ENCODE results near the gene PLOD2.
"Not testable (repeated sequence)": the region's sequence is repeated elsewhere in the genome, so short reads cannot be mapped to it uniquely, and the experiment has no call there.

GRCh38 chr3:146113804-146114203, 47.2 kb downstream of the PLOD2 start:
- TF ChIP-seq, protein P1, sequence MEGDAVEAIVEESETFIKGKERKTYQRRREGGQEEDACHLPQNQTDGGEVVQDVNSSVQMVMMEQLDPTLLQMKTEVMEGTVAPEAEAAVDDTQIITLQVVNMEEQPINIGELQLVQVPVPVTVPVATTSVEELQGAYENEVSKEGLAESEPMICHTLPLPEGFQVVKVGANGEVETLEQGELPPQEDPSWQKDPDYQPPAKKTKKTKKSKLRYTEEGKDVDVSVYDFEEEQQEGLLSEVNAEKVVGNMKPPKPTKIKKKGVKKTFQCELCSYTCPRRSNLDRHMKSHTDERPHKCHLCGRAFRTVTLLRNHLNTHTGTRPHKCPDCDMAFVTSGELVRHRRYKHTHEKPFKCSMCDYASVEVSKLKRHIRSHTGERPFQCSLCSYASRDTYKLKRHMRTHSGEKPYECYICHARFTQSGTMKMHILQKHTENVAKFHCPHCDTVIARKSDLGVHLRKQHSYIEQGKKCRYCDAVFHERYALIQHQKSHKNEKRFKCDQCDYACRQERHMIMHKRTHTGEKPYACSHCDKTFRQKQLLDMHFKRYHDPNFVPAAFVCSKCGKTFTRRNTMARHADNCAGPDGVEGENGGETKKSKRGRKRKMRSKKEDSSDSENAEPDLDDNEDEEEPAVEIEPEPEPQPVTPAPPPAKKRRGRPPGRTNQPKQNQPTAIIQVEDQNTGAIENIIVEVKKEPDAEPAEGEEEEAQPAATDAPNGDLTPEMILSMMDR (conservative IDR thresholded peaks at IDR 0.05; ENCODE audit: low read length), result not testable (repeated sequence)
- TF ChIP-seq EZH2phosphoT487 (IDR thresholded peaks at IDR 0.05; ENCODE audit: borderline replicate concordance, low read depth, low read length), result not testable (repeated sequence)

Measured in OCI-LY7 (cell line).